ENCODE measurements around the gene GPR137. TPM values are rescaled to one million over a fixed set of nuclear protein-coding genes. Genes with fewer than 3 reads are reported as not detected.
"Not testable (repeated sequence)": the region's sequence is repeated elsewhere in the genome, so short reads cannot be mapped to it uniquely, and the experiment has no call there.

The GPR137 gene
- total RNA-seq, 1 donor from 2014 or later = 13.3 TPM

GRCh38 chr11:64318766-64319761 is 33.4 kb downstream of the GPR137 start:
- DNase-seq = no peak

GRCh38 chr11:64320556-64320955 is 34.9 kb downstream of the GPR137 start:
- no peak for DNase-seq

GRCh38 chr11:64321026-64321425 is 35.4 kb downstream of the GPR137 start:
- DNase-seq = no peak

- DNase-seq = no peak
Measured at GRCh38 chr11:64321533-64321932, 35.9 kb downstream of the GPR137 start.

GRCh38 chr11:64322925-64323260 is 37.2 kb downstream of the GPR137 start:
- no peak for DNase-seq

- no peak for DNase-seq
Measured at GRCh38 chr11:64323373-64323772, 37.7 kb downstream of the GPR137 start.

GRCh38 chr11:64323984-64324383 is 38.3 kb downstream of the GPR137 start:
- DNase-seq = not testable (repeated sequence)

- no peak for DNase-seq
Measured at GRCh38 chr11:64324692-64325469, 39.2 kb downstream of the GPR137 start.

GRCh38 chr11:64327375-64327774 is 41.7 kb downstream of the GPR137 start:
- no peak for DNase-seq

- no peak for DNase-seq
Measured at GRCh38 chr11:64327993-64328392, 42.3 kb downstream of the GPR137 start.

- DNase-seq = no peak
Measured at GRCh38 chr11:64330888-64331287, 45.2 kb downstream of the GPR137 start.

- DNase-seq = peak; percentile 67
Measured at GRCh38 chr11:64331569-64332371, 46.1 kb downstream of the GPR137 start.

- DNase-seq = no peak
Measured at GRCh38 chr11:64333556-64333955, 47.9 kb downstream of the GPR137 start.

GRCh38 chr11:64334764-64335735 is 49.4 kb downstream of the GPR137 start:
- peak; percentile 57 for DNase-seq

GRCh38 chr11:64337538-64338249 is 52.0 kb downstream of the GPR137 start:
- no peak for DNase-seq

GRCh38 chr11:64338716-64339115 is 53.1 kb downstream of the GPR137 start:
- DNase-seq = no peak

Data from tongue (tissue), 2 donors.